Uterus (tissue), 4 donors: ENCODE measurements around the gene TTC6. TPM values are rescaled to one million over a fixed set of nuclear protein-coding genes. Genes with fewer than 3 reads are reported as not detected.

Experiments used
- DNase-seq, 2 donors: peaks; one replicate each; pipeline ENCODE4 v3.0.0-alpha.2; 2019 to 2020
- H3K27ac ChIP-seq, 2 donors: fragments of 200-600 bp; sonication (generic); 1 replicate in 1 of 2; 2 replicates in 1 of 2; pipeline ENCODE4 v1.5.1; 2016 to 2018
- H3K27me3 ChIP-seq, 2 donors: fragments of 200-600 bp; sonication (generic); one replicate each; pipeline ENCODE4 v1.5.1; 2018 to 2019; ENCODE audit warnings: control low read depth in 1 of 2
- H3K36me3 ChIP-seq, 2 donors: fragments of 200-600 bp; sonication (generic); one replicate each; pipeline ENCODE4 v1.5.1; 2019; ENCODE audit warnings: control low read depth in 1 of 2
- H3K4me1 ChIP-seq, 2 donors: fragments of 200-600 bp; sonication (generic); one replicate each; pipeline ENCODE4 v1.5.1; 2018 to 2019; ENCODE audit warnings: control low read depth in 1 of 2
- H3K4me3 ChIP-seq, 2 donors: fragments of 200-600 bp; sonication (generic); 1 replicate in 1 of 2; 2 replicates in 1 of 2; pipeline ENCODE4 v1.5.1; 2018 to 2019; ENCODE audit warnings: mild to moderate bottlenecking in 1 of 2
- H3K9me3 ChIP-seq, 2 donors: fragments of 200-600 bp; sonication (generic); one replicate each; pipeline ENCODE4 v1.5.1; 2019; ENCODE audit warnings: control low read depth in 1 of 2
- POLR2A ChIP-seq, 2 donors: fragments of 450-650 bp; IDR thresholded peaks; one replicate each; pipeline ENCODE4 v1.6.1; 2016; ENCODE audit warnings: antibody characterized with exemption in 2 of 2, mild to moderate bottlenecking in 1 of 2, moderate library complexity in 1 of 2
- intact Hi-C: fragments of 100-400 bp; cut with DNase I; formaldehyde crosslinking; loops from one replicate; pipeline ENCODE4 v1.15.1; 2023; ENCODE audit warnings: low total_unique reads
- total RNA-seq, 4 donors: library from RNA; depleted of rRNA in 3 of 4; stranded (reverse); fragments of >200 nt in 3 of 4; gene quantifications; one replicate each; pipeline versions ENCODE4 v1.1.0 to v1.2.4, GENCODE V29; 2014 to 2023
- TF ChIP-seq, protein P1 (sequence below), 4 experiments: fragments of 200-600 bp in 2 of 4; fragments of 450-650 bp in 2 of 4; sonication (generic) in 2 of 4; IDR thresholded peaks; one replicate each; pipeline ENCODE4 v1.5.1; 2016 to 2019; ENCODE audit warnings: antibody characterized with exemption in 4 of 4, mild to moderate bottlenecking in 2 of 4, moderate library complexity in 1 of 4
- donor health status: DM: yes; HTN: yes; CAD: no.

Gene TTC6
- total RNA-seq, 4 donors from 2014 or later = 0.07 TPM; not detected in 3

DNA sequence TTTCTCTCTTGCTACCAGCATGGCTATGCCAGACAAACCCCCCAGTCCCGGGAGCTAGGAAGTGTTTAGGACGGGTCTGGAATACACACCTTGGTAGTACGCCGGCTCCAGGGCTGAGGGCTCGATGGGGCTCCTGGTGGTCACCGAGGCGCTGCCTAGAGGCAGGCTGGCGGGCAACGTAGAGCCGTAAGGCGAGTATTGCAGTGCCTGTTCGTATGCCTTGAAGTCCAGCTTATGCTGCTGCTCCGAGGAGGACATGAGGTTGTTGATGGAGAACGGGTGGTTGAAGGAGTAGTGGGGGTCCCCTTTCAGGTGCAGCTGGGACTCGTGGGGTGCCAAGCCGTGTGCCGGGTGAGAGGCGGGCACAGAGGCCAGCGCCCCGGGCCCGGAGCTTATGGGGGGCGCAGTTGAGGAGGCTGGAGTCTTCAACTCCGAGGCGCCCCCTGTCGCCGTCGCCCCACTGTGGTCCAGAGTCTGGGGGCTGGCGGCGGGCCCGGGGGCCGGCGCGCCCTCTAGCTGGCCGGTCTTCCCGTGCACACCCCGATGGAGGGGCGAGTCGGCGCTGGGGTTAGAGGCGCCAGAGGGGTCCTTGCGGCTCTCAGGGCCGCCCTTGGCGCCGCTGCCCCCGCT lies 4.0 kb upstream of the TTC6 start:
- Histone ChIP-seq H3K4me3 (no peak overlapping the region), H3K4me1 (peaks cover 0 to 11% of the 10 kb centered on the region in 2 donors), H3K36me3 (no peaks in the 10 kb centered on the region), H3K27me3 (peaks cover 46 to 88% of the 10 kb centered on the region in 2 donors), H3K9me3 (no peaks in the 10 kb centered on the region), H3K27ac (no peak overlapping the region)
- no peak for DNase-seq
- no peak for TF ChIP-seq POLR2A (IDR thresholded peaks at IDR 0.05)
- TF ChIP-seq, protein P1, sequence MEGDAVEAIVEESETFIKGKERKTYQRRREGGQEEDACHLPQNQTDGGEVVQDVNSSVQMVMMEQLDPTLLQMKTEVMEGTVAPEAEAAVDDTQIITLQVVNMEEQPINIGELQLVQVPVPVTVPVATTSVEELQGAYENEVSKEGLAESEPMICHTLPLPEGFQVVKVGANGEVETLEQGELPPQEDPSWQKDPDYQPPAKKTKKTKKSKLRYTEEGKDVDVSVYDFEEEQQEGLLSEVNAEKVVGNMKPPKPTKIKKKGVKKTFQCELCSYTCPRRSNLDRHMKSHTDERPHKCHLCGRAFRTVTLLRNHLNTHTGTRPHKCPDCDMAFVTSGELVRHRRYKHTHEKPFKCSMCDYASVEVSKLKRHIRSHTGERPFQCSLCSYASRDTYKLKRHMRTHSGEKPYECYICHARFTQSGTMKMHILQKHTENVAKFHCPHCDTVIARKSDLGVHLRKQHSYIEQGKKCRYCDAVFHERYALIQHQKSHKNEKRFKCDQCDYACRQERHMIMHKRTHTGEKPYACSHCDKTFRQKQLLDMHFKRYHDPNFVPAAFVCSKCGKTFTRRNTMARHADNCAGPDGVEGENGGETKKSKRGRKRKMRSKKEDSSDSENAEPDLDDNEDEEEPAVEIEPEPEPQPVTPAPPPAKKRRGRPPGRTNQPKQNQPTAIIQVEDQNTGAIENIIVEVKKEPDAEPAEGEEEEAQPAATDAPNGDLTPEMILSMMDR (IDR thresholded peaks at IDR 0.05) = no peak
- intact Hi-C loops = no loop called here

- peaks cover 0 to 11% of the 10 kb centered on the region in 2 donors for H3K4me1 ChIP-seq
- no peak overlapping the region for H3K4me3 ChIP-seq
- H3K36me3 ChIP-seq = no peaks in the 10 kb centered on the region
- intact Hi-C loops = no loop called here
- H3K27ac ChIP-seq = no peak overlapping the region
- peaks cover 41 to 88% of the 10 kb centered on the region in 2 donors for H3K27me3 ChIP-seq
- DNase-seq = no peak
- no peak for TF ChIP-seq POLR2A (IDR thresholded peaks at IDR 0.05)
- TF ChIP-seq, protein P1 (IDR thresholded peaks at IDR 0.05) = no peak
- H3K9me3 ChIP-seq = no peaks in the 10 kb centered on the region
Observed at GRCh38 chr14:37591941-37592481, 3.4 kb upstream of the TTC6 start.

- H3K4me1 ChIP-seq = peaks cover 0 to 11% of the 10 kb centered on the region in 2 donors
- DNase-seq = no peak
Observed at GRCh38 chr14:37592482-37593408, 2.7 kb upstream of the TTC6 start.

GRCh38 chr14:37593511-37594237 lies 1.8 kb upstream of the TTC6 start:
- no peak for TF ChIP-seq POLR2A (IDR thresholded peaks at IDR 0.05)
- TF ChIP-seq, protein P1 (IDR thresholded peaks at IDR 0.05) = no peak
- Histone ChIP-seq H3K9me3 (no peaks in the 10 kb centered on the region), H3K36me3 (no peaks in the 10 kb centered on the region), H3K27ac (no peak overlapping the region), H3K27me3 (peaks cover 45 to 89% of the 10 kb centered on the region in 2 donors), H3K4me3 (peak overlapping the region in 1 of 2 donors; percentile 25), H3K4me1 (peaks cover 0 to 18% of the 10 kb centered on the region in 2 donors)
- no peak for DNase-seq
- intact Hi-C loops = no loop called here

More at GRCh38 chr14:37592482-37593408, 2.7 kb upstream of the TTC6 start:
- no peak for TF ChIP-seq POLR2A (IDR thresholded peaks at IDR 0.05)
- TF ChIP-seq, protein P1 (IDR thresholded peaks at IDR 0.05) = no peak
- Histone ChIP-seq H3K36me3 (no peaks in the 10 kb centered on the region), H3K27ac (no peak overlapping the region), H3K27me3 (peaks cover 41 to 89% of the 10 kb centered on the region in 2 donors), H3K4me3 (no peak overlapping the region), H3K9me3 (no peaks in the 10 kb centered on the region)
- intact Hi-C loops = no loop called here
